Thyroid gland (tissue), 4 donors: ENCODE data around the gene MIF4GD. TPM values are rescaled to one million over a fixed set of nuclear protein-coding genes. Genes with fewer than 3 reads are reported as not detected.
"Not testable (repeated sequence)": the region's sequence is repeated elsewhere in the genome, so short reads cannot be mapped to it uniquely, and the experiment has no call there.

Source experiments
- DNase-seq, 2 donors: peaks; one replicate each; pipeline ENCODE4 v3.0.0-alpha.2; 2019
- H3K27ac ChIP-seq, 3 donors: fragments of 200-600 bp; sonication (generic); 1 replicate in 2 of 3; 2 replicates in 1 of 3; pipeline ENCODE4 v1.5.1; 2016 to 2019; ENCODE audit warnings: mild to moderate bottlenecking in 1 of 3, moderate library complexity in 1 of 3
- H3K27me3 ChIP-seq: fragments of 200-600 bp; sonication (generic); one replicate; pipeline ENCODE4 v1.5.1; 2019
- H3K36me3 ChIP-seq, 2 donors: fragments of 200-600 bp; sonication (generic); one replicate each; pipeline ENCODE4 v1.5.1; 2016 to 2019
- H3K4me1 ChIP-seq, 2 donors: fragments of 200-600 bp; sonication (generic); one replicate each; pipeline ENCODE4 v1.5.1; 2017 to 2019
- H3K4me3 ChIP-seq, 3 donors: fragments of 200-600 bp; sonication (generic); replicated peaks in 1 of 3; 1 replicate in 2 of 3; 2 replicates in 1 of 3; pipeline ENCODE4 v1.5.1; 2016; ENCODE audit warnings: mild to moderate bottlenecking in 1 of 3
- H3K9me3 ChIP-seq: fragments of 200-600 bp; sonication (generic); one replicate; pipeline ENCODE4 v1.5.1; 2017
- POLR2A ChIP-seq, 2 donors: fragments of 450-650 bp; IDR thresholded peaks; one replicate each; pipeline ENCODE4 v1.6.1; 2017; ENCODE audit warnings: antibody characterized with exemption in 2 of 2, mild to moderate bottlenecking in 2 of 2, moderate library complexity in 1 of 2
- whole genome bisulfite sequencing, 2 donors: methylation state at CpG; one replicate each; pipeline ENCODE4 v1.1.5; 2017; 5-methylcytosine and 5-hydroxymethylcytosine counted together
- intact Hi-C: fragments of 100-400 bp; cut with DNase I; formaldehyde crosslinking; loops from one replicate; pipeline ENCODE4 v1.15.1; 2023
- total RNA-seq, 4 donors: library from RNA; depleted of rRNA; stranded (reverse); fragments of >200 nt; gene quantifications; one replicate each; pipeline ENCODE4 v1.2.3, GENCODE V29; 2016
- TF ChIP-seq, protein P1 (sequence below), 6 experiments: fragments of 200-600 bp in 3 of 6; fragments of 450-650 bp in 3 of 6; sonication (generic) in 3 of 6; IDR thresholded peaks; one replicate each; pipeline ENCODE4 v1.5.1; 2016 to 2019; ENCODE audit warnings: antibody characterized with exemption in 6 of 6, mild to moderate bottlenecking in 2 of 6, inconsistent platforms in 1 of 6, moderate library complexity in 1 of 6

Gene MIF4GD
- total RNA-seq, 4 donors from 2014 or later, result 17.7 to 31.1 (median 23.0) TPM

DNA sequence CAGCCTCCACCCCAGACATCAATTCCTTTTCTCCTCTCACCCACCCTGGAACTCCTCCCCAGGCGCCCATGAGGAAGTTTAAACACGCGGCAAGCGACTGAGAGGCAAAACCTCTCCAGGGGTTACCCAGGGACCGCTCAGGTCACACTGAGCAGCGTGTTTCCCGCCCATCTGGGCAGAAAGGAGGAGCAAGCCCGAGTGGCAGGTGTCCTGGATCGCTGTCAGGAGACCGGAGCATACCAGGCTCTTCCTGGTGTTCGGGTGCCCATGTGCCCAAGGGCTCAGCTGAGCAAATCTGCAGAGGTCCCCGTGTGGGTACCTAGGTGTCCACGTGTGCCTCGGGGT is 17.7 kb upstream of the MIF4GD start:
- Histone ChIP-seq H3K4me1 (peaks cover 0 to 6% of the 10 kb centered on the region in 2 donors), H3K27me3 (no peaks in the 10 kb centered on the region), H3K4me3 (peak overlapping the region; percentile 16 to 75 (median 39)), H3K27ac (peak overlapping the region in 2 of 3 donors; percentile 64 to 84), H3K9me3 (no peaks in the 10 kb centered on the region), H3K36me3 (no peaks in the 10 kb centered on the region)
- peak; percentile 69 for DNase-seq
- intact Hi-C loops, result no loop called here
- WGBS, 2 donors, result 1 to 2% methylated on average over 9 to 10 of the region's 14 CpGs
- no peak for TF ChIP-seq POLR2A (IDR thresholded peaks at IDR 0.05)
- TF ChIP-seq, protein P1, sequence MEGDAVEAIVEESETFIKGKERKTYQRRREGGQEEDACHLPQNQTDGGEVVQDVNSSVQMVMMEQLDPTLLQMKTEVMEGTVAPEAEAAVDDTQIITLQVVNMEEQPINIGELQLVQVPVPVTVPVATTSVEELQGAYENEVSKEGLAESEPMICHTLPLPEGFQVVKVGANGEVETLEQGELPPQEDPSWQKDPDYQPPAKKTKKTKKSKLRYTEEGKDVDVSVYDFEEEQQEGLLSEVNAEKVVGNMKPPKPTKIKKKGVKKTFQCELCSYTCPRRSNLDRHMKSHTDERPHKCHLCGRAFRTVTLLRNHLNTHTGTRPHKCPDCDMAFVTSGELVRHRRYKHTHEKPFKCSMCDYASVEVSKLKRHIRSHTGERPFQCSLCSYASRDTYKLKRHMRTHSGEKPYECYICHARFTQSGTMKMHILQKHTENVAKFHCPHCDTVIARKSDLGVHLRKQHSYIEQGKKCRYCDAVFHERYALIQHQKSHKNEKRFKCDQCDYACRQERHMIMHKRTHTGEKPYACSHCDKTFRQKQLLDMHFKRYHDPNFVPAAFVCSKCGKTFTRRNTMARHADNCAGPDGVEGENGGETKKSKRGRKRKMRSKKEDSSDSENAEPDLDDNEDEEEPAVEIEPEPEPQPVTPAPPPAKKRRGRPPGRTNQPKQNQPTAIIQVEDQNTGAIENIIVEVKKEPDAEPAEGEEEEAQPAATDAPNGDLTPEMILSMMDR (IDR thresholded peaks at IDR 0.05), result no peak

DNA sequence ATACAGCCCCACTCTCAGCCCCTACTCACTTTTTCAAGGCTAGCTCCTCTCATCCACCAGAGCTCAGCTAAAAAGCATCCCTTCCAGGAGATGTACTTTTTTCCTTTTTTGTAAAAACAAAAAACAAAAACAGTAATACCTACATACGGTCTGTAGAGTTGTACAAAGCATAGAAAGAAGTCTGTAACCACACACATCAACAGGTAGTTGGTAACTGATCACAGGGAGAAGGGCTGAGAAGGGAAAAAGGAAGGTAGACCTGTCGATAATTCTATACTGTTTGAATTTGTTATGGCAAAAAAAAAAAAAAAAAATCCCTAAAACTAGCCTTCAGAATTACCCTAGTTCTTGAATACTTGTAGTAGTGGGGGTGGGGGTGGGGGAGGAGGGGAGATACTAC is 17.3 kb upstream of the MIF4GD start:
- Histone ChIP-seq H3K27ac (peak overlapping the region in 1 of 3 donors; percentile 84), H3K4me3 (peak overlapping the region in 1 of 3 donors; percentile 75), H3K4me1 (peaks cover 0 to 6% of the 10 kb centered on the region in 2 donors), H3K9me3 (no peaks in the 10 kb centered on the region), H3K36me3 (no peaks in the 10 kb centered on the region), H3K27me3 (no peaks in the 10 kb centered on the region)
- TF ChIP-seq POLR2A (IDR thresholded peaks at IDR 0.05), result no peak
- TF ChIP-seq, protein P1 (IDR thresholded peaks at IDR 0.05), result no peak
- 10 to 20% methylated on average over 2 of the region's 2 CpGs for WGBS, 2 donors
- intact Hi-C loops, result no loop called here
- DNase-seq, result no peak

DNA sequence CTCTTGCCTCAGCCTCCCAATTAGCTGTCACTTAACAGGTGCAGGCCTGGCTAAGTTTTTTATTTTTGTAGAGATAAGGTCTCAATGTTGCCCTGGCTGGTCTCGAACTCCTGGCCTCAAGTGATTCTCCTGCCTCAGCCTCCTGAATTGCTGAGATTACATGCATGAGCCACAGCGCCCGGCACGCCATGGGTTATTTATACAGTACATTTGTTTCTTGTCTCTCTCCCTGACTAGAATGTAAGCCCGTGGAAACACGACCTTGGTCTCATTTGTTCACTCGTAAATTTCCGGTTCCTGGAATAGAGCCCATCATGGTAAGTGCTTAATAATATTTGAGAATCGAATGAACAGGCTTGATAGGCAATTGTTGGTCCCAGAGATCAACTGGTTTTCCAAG is 16.2 kb upstream of the MIF4GD start:
- no peak overlapping the region for H3K4me3 ChIP-seq
- TF ChIP-seq, protein P1 (IDR thresholded peaks at IDR 0.05), result no peak
- no peak for TF ChIP-seq POLR2A (IDR thresholded peaks at IDR 0.05)
- no peaks in the 10 kb centered on the region for H3K9me3 ChIP-seq
- peaks cover 0 to 6% of the 10 kb centered on the region in 2 donors for H3K4me1 ChIP-seq
- no peaks in the 10 kb centered on the region for H3K27me3 ChIP-seq
- H3K27ac ChIP-seq, result no peak overlapping the region
- DNase-seq, result no peak
- intact Hi-C loops, result no loop called here
- no peaks in the 10 kb centered on the region for H3K36me3 ChIP-seq
- WGBS, 2 donors, result 86 to 87% methylated on average over 9 of the region's 9 CpGs

DNA sequence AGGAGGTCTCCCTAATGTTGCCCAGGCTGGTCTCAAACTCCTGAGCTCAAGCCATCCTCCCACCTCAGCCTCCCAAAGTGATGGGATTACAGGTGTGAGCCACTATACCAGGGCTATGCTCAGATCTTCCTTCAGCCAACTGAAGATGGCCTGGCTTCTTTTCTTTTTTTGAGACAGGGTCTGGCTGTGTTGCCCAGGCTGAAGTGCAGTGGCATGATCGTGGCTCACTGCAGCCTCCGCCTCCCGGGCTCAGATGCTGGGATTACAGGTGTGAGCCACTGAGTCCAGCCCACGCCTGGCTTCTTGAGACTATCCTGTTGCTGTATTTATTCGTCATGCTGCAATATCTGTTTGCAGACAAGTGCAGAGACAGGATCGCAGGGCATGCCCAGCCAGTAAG is 14.1 kb upstream of the MIF4GD start:
- H3K4me1 ChIP-seq, result peaks cover 0 to 6% of the 10 kb centered on the region in 2 donors
- DNase-seq, result no peak
- intact Hi-C loops, result no loop called here
- WGBS, 2 donors, result 80 to 97% methylated on average over 6 of the region's 6 CpGs
- H3K4me3 ChIP-seq, result no peak overlapping the region
- H3K9me3 ChIP-seq, result no peaks in the 10 kb centered on the region
- H3K36me3 ChIP-seq, result no peaks in the 10 kb centered on the region
- H3K27ac ChIP-seq, result no peak overlapping the region
- no peaks in the 10 kb centered on the region for H3K27me3 ChIP-seq
- TF ChIP-seq, protein P1 (IDR thresholded peaks at IDR 0.05), result no peak
- TF ChIP-seq POLR2A (IDR thresholded peaks at IDR 0.05), result no peak

DNA sequence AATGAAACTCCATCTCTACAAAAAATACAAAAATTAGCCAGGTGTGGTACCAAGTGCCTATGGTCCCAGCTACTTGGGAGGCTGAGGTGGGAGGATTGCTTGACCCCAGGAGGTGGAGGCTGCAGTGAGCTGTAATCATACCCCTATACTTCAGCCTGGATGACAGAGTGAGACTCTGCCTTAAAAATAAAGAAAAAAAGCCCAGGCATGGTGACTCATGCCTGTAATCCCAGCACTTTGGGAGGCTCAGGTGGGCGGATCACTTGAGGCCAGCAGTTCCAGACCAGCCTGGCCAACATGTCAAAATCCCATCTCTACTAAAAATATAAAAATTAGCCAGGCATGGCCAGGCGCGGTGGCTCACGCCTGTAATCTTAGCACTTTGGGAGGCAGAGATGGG is 9.2 kb upstream of the MIF4GD start:
- intact Hi-C loops, H3K27me3 ChIP-seq, H3K36me3 ChIP-seq, H3K9me3 ChIP-seq, DNase-seq, H3K4me3 ChIP-seq, H3K27ac ChIP-seq: not testable (repeated sequence)
- peaks cover 15 to 16% of the 10 kb centered on the region in 2 donors for H3K4me1 ChIP-seq
- WGBS, 2 donors, result 97 to 98% methylated on average over 4 of the region's 4 CpGs

DNA sequence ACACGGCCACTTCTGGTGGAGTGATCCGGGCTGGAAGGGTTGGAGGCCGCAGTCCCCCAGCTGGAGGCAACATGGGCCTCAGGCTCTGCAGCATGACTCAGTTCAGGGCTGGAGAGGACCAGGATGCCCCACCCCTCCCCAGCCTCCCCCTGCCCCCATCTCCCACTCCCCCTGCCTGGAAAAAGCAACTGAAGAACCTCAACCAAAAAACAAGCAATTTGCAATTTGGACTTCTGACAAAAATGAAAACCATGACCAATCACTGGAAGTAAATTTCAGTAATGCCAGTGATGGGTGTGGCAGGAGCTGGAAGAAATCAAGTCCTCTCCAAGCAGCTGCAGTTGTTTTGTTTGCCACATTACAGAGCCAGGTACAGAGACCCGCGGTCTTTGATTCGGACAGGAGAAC is 6.6 kb upstream of the MIF4GD start:
- peak; percentile 56 to 58 for DNase-seq
- Histone ChIP-seq H3K36me3 (no peaks in the 10 kb centered on the region), H3K27me3 (no peaks in the 10 kb centered on the region), H3K4me1 (peaks cover 15 to 16% of the 10 kb centered on the region in 2 donors), H3K27ac (peak overlapping the region; percentile 48 to 71 (median 58)), H3K4me3 (no peak overlapping the region), H3K9me3 (no peaks in the 10 kb centered on the region)
- TF ChIP-seq, protein P1 (IDR thresholded peaks at IDR 0.05), result no peak
- no peak for TF ChIP-seq POLR2A (IDR thresholded peaks at IDR 0.05)
- intact Hi-C loops, result no loop called here
- WGBS, 2 donors, result 32 to 38% methylated on average over 5 to 6 of the region's 6 CpGs
